Activated CD4-positive, alpha-beta T cell treated with anti-CD3 and anti-CD28 coated beads, Interleukin-2, Interleukin-6, amounts not matched to agents 100 ng/mL and 50 ng/mL, durations not matched to agents 16 hours and 8 hours (primary cell): ENCODE measurements around the gene EIF2S3B.

Experiments
- DNase-seq: peaks from one replicate; pipeline ENCODE4 v3.0.0-alpha.2; 2020

Gene EIF2S3B

DNA sequence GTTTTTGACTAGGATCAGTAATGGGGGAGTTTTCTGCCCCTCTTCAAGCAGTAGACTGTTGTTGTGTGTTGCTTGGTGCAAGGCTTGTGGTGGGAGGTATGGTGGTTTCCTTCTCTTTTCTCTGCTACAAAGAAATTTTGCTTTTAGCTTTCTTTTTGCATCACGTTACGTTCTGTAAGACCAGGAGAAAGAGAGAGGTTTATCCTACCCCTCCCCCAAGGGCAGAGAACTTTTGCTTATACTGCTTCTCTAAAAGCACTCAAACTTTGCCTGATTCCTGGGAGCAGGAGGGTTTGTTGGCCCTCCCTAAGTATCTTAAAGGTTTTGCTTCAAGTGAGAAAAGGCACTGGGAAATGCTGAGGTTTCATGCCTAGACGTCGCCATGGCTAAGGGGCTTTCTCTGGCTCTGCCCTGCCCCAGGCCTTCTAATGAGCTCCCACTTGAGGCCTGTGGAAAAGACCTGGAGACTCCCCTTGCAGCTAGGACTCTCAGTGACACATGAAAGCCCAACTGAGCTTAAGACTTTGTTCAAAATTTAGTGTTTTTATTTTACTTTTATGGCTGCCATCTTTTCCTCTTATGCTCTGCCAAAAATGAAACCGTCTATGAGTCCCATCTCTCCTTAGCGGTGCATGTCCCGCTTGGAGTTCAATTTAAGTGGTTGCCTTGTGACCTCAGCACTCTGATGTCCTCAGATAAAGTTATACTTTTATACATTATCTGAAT, 49.2 kb downstream of the EIF2S3B start:
- DNase-seq, result no peak

DNA sequence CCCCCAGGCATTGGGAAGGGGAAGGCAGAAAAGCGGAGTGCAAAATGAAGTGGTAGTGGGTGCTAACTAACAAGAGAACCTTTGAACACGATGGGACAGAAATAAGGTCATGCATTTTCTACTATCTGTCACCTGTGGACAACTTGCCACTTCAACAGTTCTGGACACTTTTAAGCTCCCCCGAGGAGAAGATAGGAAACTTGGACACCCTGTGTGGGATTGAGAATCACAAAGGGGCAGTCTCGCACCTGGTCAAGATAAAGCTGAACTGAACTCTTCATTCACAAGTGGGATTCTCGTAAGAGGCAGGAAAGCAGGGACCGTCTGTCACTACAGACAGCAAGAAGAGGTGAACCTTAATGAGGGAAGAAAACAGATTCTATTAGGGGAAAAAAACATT, 51.6 kb downstream of the EIF2S3B start:
- DNase-seq, result no peak

DNA sequence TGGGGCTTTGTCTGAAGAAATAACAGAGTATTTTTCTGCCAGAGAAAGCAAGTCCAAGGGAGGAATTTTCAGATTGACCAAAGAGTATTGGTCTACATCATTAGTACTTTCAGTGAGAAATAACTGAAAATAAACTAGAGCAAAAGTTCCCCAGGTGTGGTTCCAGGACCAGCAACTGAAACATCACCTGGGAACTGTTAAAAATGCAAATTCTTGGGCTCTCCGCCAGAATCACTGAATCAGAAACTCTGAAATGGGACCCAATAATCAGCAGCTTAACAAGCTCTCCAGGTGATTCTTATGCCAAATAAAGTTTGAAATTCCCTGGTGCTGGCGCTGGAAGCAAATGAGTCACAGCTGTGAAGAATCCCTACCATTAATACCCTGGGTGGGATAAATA, 52.1 kb downstream of the EIF2S3B start:
- DNase-seq, result no peak
